Mammary epithelial cell (primary cell): ENCODE results near the gene CCP110.

Source experiments
- CTCF ChIP-seq, 2 donors: IDR thresholded peaks in 1 of 2; conservative IDR thresholded peaks in 1 of 2; 2 replicates each; pipeline ENCODE4 v1.5.1; 2011 to 2012; ENCODE audit warnings: inconsistent platforms in 2 of 2, low read length in 2 of 2, mild to moderate bottlenecking in 2 of 2, control low read depth in 1 of 2, low read depth in 1 of 2; ENCODE audit not compliant: insufficient read depth in 1 of 2; ENCODE audit errors: extremely low read depth in 1 of 2
- EZH2 ChIP-seq: IDR thresholded peaks from 2 replicates; pipeline ENCODE4 v1.6.1; 2012; ENCODE audit warnings: low read length, inconsistent platforms, borderline replicate concordance

- TF ChIP-seq CTCF (conservative IDR thresholded peaks at IDR 0.05 in 1 of 2, IDR thresholded peaks at IDR 0.05 in 1 of 2; ENCODE audit: extremely low read depth in 1 of 2, insufficient read depth in 1 of 2, low read depth in 1 of 2, low read length in 2 of 2) (no peak), EZH2 (no peak)
Measured at GRCh38 chr16:19478505-19478904, 45.2 kb upstream of the CCP110 start.
